Fibroblast of pulmonary artery (primary cell): ENCODE measurements around the gene CCDC120.
A peak's percentile ranks its signal among the peaks of the same experiment; 100 is the strongest.

Experiments used
- DNase-seq: peaks from one replicate; pipeline ENCODE4 v3.0.0-alpha.2; 2010; ENCODE audit warnings: low read depth
- H3K4me3 ChIP-seq: replicated peaks from 2 replicates; pipeline ENCODE4 v1.5.1; 2011; ENCODE audit warnings: low read depth, mild to moderate bottlenecking, control low read depth, low read length, moderate library complexity
- CTCF ChIP-seq: IDR thresholded peaks from 2 replicates; pipeline ENCODE4 v1.5.1; 2011; ENCODE audit warnings: mild to moderate bottlenecking, control low read depth, low read length, inconsistent platforms; ENCODE audit errors: missing control alignments

The CCDC120 gene

GRCh38 chrX:49077941-49078340 lies 19.1 kb downstream of the CCDC120 start:
- H3K4me3 ChIP-seq, result no peak overlapping the region
- no peak for TF ChIP-seq CTCF
- DNase-seq, result no peak

GRCh38 chrX:49079489-49080428 lies 21.0 kb downstream of the CCDC120 start, which contains the start of gene WDR45:
WDR45 (minus strand) TSS chrX:49079887; CDS start chrX:49078095, 1,792 bp downstream.
- TF ChIP-seq CTCF, result no peak
- peak within 1 kb of the TSS; percentile 71 for H3K4me3 ChIP-seq
- DNase-seq, result peak; percentile 68

- no peak for TF ChIP-seq CTCF
- no peak overlapping the region for H3K4me3 ChIP-seq
- DNase-seq, result no peak
Observed at GRCh38 chrX:49082271-49082871, 23.6 kb downstream of the CCDC120 start.

- TF ChIP-seq CTCF, result no peak
- no peak for DNase-seq
- no peak overlapping the region for H3K4me3 ChIP-seq
Observed at GRCh38 chrX:49089553-49089952, 30.8 kb downstream of the CCDC120 start.

- no peak overlapping the region for H3K4me3 ChIP-seq
- TF ChIP-seq CTCF, result no peak
- DNase-seq, result no peak
Observed at GRCh38 chrX:49096419-49096818, 37.6 kb downstream of the CCDC120 start.

- peak overlapping the region; percentile 75 for H3K4me3 ChIP-seq
- DNase-seq, result peak; percentile 93
- no peak for TF ChIP-seq CTCF
Observed at GRCh38 chrX:49100704-49101628, 42.2 kb downstream of the CCDC120 start.
